Neural cell (in vitro differentiated cells): ENCODE results near the gene CYP20A1.

ENCODE experiments used
- CTCF ChIP-seq: fragments of 450-650 bp; IDR thresholded peaks from 2 replicates; pipeline ENCODE4 v1.5.1; 2014; ENCODE audit warnings: antibody characterized with exemption, mild to moderate bottlenecking, moderate library complexity; ENCODE audit not compliant: poor library complexity, severe bottlenecking
- EP300 ChIP-seq: fragments of 450-650 bp; conservative IDR thresholded peaks from 2 replicates; pipeline ENCODE4 v1.6.1; 2014; ENCODE audit warnings: antibody characterized with exemption, mild to moderate bottlenecking, moderate library complexity; ENCODE audit not compliant: poor library complexity, severe bottlenecking
- EZH2 ChIP-seq: fragments of 200-600, 300-800 bp; shearing (Covaris generic), sonication (generic); IDR thresholded peaks from 2 replicates; pipeline ENCODE4 v1.6.1; 2014; ENCODE audit warnings: antibody characterized with exemption, low read length, borderline replicate concordance, mild to moderate bottlenecking; ENCODE audit not compliant: insufficient read depth, poor library complexity, severe bottlenecking
- MXI1 ChIP-seq: fragments of 450-650 bp; conservative IDR thresholded peaks from 2 replicates; pipeline ENCODE4 v1.6.1; 2014; ENCODE audit warnings: antibody characterized with exemption, mild to moderate bottlenecking; ENCODE audit not compliant: poor library complexity, severe bottlenecking
- POLR2AphosphoS5 ChIP-seq: IDR thresholded peaks from 2 replicates; pipeline ENCODE4 v1.6.1; 2012
- RAD21 ChIP-seq: fragments of 450-650 bp; conservative IDR thresholded peaks from 2 replicates; pipeline ENCODE4 v1.6.1; 2014; ENCODE audit warnings: antibody characterized with exemption, mild to moderate bottlenecking, moderate library complexity
- TAF1 ChIP-seq: IDR thresholded peaks from 2 replicates; pipeline ENCODE4 v1.6.1; 2012; ENCODE audit warnings: low read depth
- TF ChIP-seq, protein P1 (sequence below): IDR thresholded peaks from 2 replicates; pipeline ENCODE4 v1.6.1; 2012; ENCODE audit warnings: borderline replicate concordance

DNA sequence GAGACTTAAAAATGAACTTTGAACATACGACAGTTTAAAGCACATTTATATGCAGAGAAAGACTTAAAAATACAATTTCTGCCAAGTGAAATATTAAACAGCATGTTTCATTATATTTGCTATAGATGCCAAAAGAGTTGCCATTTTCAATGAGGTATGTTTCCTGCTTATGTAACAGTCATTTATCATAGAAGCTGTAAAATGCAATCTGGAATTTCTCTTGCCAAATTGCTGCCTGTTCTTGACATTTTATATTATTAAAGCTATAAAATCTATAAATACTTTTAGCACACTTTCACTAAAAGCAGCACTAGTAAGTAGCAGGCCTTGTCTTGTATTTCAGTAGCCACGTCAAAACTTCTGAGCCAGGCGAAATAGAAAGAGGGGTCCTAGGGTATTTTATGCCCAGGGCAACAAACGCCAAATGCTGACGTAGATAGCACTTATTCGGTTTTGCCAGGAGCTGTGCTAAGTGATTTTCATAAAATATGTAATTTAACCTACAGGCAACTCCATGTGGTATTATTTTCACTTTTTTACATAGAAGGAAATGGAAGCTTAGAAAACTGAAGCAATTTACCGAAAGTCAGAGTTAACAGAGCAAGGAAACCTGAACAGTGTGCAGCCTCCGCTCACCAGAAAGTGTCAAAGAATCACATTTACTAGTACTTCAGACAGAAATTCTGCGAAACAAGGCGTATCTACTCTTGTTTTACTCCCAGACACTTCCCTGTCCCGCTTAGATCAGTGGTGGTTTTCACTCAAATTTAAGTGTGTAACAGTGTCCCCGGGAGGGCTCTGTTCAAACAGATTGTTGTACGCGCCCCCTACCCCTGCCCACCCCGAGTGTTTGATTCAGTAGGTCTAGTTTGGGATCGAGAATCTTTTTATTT, 1.2 kb upstream of the CYP20A1 start:
- TF ChIP-seq CTCF (no peak), EZH2 (no peak), RAD21 (no peak), EP300 (no peak), TAF1 (no peak), POLR2AphosphoS5 (no peak), MXI1 (no peak)
- TF ChIP-seq, protein P1, sequence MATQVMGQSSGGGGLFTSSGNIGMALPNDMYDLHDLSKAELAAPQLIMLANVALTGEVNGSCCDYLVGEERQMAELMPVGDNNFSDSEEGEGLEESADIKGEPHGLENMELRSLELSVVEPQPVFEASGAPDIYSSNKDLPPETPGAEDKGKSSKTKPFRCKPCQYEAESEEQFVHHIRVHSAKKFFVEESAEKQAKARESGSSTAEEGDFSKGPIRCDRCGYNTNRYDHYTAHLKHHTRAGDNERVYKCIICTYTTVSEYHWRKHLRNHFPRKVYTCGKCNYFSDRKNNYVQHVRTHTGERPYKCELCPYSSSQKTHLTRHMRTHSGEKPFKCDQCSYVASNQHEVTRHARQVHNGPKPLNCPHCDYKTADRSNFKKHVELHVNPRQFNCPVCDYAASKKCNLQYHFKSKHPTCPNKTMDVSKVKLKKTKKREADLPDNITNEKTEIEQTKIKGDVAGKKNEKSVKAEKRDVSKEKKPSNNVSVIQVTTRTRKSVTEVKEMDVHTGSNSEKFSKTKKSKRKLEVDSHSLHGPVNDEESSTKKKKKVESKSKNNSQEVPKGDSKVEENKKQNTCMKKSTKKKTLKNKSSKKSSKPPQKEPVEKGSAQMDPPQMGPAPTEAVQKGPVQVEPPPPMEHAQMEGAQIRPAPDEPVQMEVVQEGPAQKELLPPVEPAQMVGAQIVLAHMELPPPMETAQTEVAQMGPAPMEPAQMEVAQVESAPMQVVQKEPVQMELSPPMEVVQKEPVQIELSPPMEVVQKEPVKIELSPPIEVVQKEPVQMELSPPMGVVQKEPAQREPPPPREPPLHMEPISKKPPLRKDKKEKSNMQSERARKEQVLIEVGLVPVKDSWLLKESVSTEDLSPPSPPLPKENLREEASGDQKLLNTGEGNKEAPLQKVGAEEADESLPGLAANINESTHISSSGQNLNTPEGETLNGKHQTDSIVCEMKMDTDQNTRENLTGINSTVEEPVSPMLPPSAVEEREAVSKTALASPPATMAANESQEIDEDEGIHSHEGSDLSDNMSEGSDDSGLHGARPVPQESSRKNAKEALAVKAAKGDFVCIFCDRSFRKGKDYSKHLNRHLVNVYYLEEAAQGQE, result no peak
